ENCODE data around the gene ZFAND6.

ZFAND6 gene

GRCh38 chr15:80163897-80164296 lies 104.4 kb downstream of the ZFAND6 start:
- intact Hi-C loops (cut with DNase I; ENCODE audit: low total_unique reads): no loop called here
- DNase-seq: no peak
- no peaks in the 10 kb centered on the region for H3K9me3 ChIP-seq
- H3K4me3 ChIP-seq: no peak overlapping the region
- H3K4me1 ChIP-seq: no peaks in the 10 kb centered on the region
- no peak for TF ChIP-seq CTCF (IDR thresholded peaks at IDR 0.05)
- peaks cover 31 to 62% (median 38%) of the 10 kb centered on the region in 3 donors for H3K36me3 ChIP-seq
- no peak overlapping the region for H3K27ac ChIP-seq
- no peaks in the 10 kb centered on the region for H3K27me3 ChIP-seq

- no peak for TF ChIP-seq CTCF (IDR thresholded peaks at IDR 0.05)
- no peak overlapping the region for H3K27ac ChIP-seq
- H3K36me3 ChIP-seq: peaks cover 10 to 36% (median 14%) of the 10 kb centered on the region in 3 donors
- peaks cover 0 to 11% (median 7%) of the 10 kb centered on the region in 4 donors for H3K4me1 ChIP-seq
- H3K27me3 ChIP-seq: no peaks in the 10 kb centered on the region
- intact Hi-C loops (cut with DNase I; ENCODE audit: low total_unique reads): no loop called here
- no peak overlapping the region for H3K4me3 ChIP-seq
- no peak for DNase-seq
- no peaks in the 10 kb centered on the region for H3K9me3 ChIP-seq
Measured at GRCh38 chr15:80167936-80168335, 108.5 kb downstream of the ZFAND6 start.

- no peak for TF ChIP-seq CTCF (IDR thresholded peaks at IDR 0.05)
- Histone ChIP-seq H3K36me3 (peaks cover 6 to 31% (median 11%) of the 10 kb centered on the region in 3 donors), H3K4me3 (no peak overlapping the region), H3K9me3 (no peaks in the 10 kb centered on the region), H3K4me1 (peaks cover 0 to 16% (median 12%) of the 10 kb centered on the region in 4 donors), H3K27ac (no peak overlapping the region), H3K27me3 (no peaks in the 10 kb centered on the region)
- intact Hi-C loops (cut with DNase I; ENCODE audit: low total_unique reads): no loop called here
- no peak for DNase-seq
Measured at GRCh38 chr15:80168421-80168820, 108.9 kb downstream of the ZFAND6 start.

GRCh38 chr15:80169768-80170357 lies 110.4 kb downstream of the ZFAND6 start:
- TF ChIP-seq CTCF (IDR thresholded peaks at IDR 0.05): no peak
- no peaks in the 10 kb centered on the region for H3K9me3 ChIP-seq
- peaks cover 0 to 30% (median 25%) of the 10 kb centered on the region in 4 donors for H3K4me1 ChIP-seq
- H3K36me3 ChIP-seq: peaks cover 0 to 30% (median 11%) of the 10 kb centered on the region in 3 donors
- no peak for DNase-seq
- H3K4me3 ChIP-seq: no peak overlapping the region
- intact Hi-C loops (cut with DNase I; ENCODE audit: low total_unique reads): loop anchor here (10.0 kb wide), 1 partner anchor 245 kb away; no protein-coding TSS in a partner anchor
- no peaks in the 10 kb centered on the region for H3K27me3 ChIP-seq
- H3K27ac ChIP-seq: no peak overlapping the region

- H3K36me3 ChIP-seq: peaks cover 0 to 37% (median 11%) of the 10 kb centered on the region in 3 donors
- TF ChIP-seq CTCF (IDR thresholded peaks at IDR 0.05): no peak
- no peak for DNase-seq
- no peaks in the 10 kb centered on the region for H3K9me3 ChIP-seq
- H3K4me3 ChIP-seq: no peak overlapping the region
- peaks cover 0 to 37% (median 31%) of the 10 kb centered on the region in 4 donors for H3K4me1 ChIP-seq
- no peak overlapping the region for H3K27ac ChIP-seq
- no peaks in the 10 kb centered on the region for H3K27me3 ChIP-seq
- intact Hi-C loops (cut with DNase I; ENCODE audit: low total_unique reads): loop anchor here (10.0 kb wide), 1 partner anchor 246 kb away; no protein-coding TSS in a partner anchor
Measured at GRCh38 chr15:80170596-80170995, 111.1 kb downstream of the ZFAND6 start.

All from tibial artery (tissue), 4 donors.